ENCODE results near the gene GARNL3. TPM values are rescaled to one million over a fixed set of nuclear protein-coding genes. Genes with fewer than 3 reads are reported as not detected.

GARNL3 gene
- total RNA-seq, 4 donors from 2014 or later = 9.3 to 20.9 (median 14.7) TPM

GRCh38 chr9:127344368-127345000 is 79.9 kb downstream of the GARNL3 start:
- TF ChIP-seq, protein P1, sequence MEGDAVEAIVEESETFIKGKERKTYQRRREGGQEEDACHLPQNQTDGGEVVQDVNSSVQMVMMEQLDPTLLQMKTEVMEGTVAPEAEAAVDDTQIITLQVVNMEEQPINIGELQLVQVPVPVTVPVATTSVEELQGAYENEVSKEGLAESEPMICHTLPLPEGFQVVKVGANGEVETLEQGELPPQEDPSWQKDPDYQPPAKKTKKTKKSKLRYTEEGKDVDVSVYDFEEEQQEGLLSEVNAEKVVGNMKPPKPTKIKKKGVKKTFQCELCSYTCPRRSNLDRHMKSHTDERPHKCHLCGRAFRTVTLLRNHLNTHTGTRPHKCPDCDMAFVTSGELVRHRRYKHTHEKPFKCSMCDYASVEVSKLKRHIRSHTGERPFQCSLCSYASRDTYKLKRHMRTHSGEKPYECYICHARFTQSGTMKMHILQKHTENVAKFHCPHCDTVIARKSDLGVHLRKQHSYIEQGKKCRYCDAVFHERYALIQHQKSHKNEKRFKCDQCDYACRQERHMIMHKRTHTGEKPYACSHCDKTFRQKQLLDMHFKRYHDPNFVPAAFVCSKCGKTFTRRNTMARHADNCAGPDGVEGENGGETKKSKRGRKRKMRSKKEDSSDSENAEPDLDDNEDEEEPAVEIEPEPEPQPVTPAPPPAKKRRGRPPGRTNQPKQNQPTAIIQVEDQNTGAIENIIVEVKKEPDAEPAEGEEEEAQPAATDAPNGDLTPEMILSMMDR (IDR thresholded peaks at IDR 0.05; ENCODE audit: low read depth) = no peak

- TF ChIP-seq, protein P1 (IDR thresholded peaks at IDR 0.05; ENCODE audit: low read depth) = no peak
Measured at GRCh38 chr9:127345566-127345965, 81.0 kb downstream of the GARNL3 start.

- TF ChIP-seq, protein P1 (IDR thresholded peaks at IDR 0.05; ENCODE audit: low read depth) = no peak
Measured at GRCh38 chr9:127346584-127346983, 82.0 kb downstream of the GARNL3 start.

GRCh38 chr9:127347831-127348776 is 83.5 kb downstream of the GARNL3 start:
- TF ChIP-seq, protein P1 (IDR thresholded peaks at IDR 0.05; ENCODE audit: low read depth) = no peak

DNA sequence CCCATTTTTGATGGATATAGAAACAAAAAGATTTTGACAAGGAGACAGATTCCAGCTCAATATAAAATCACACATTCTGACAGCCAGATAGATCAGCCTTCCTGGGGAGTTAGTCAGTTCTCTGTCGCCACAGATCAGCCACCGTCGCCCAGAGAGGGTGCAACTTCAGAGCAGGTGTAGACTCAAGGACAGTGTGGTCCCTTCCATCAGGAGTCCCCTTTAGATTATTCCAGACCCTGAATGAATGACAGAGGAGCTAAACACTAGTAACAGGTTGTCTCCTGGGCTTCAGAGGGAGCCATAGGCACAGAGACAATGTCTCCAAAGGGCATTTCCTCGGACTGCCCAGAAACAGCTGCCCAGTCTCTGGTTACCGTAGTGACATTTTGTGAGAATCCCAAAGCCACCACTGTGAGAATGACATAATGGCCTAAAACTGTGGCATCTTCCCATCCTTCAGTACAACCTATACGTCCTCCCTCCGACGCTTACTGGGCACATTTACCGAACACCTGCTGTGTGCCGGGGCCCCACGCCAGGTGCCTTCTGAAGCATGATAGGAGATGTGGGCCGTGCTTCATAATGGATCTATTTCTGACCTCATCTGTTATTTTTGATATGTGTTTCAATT is 85.0 kb downstream of the GARNL3 start:
- TF ChIP-seq, protein P1 (IDR thresholded peaks at IDR 0.05; ENCODE audit: low read depth) = no peak

GRCh38 chr9:127351182-127352166 is 86.9 kb downstream of the GARNL3 start:
- TF ChIP-seq, protein P1 (IDR thresholded peaks at IDR 0.05; ENCODE audit: low read depth) = no peak
